HepG2 (cell line): ENCODE measurements around the gene CTBP1. TPM values are rescaled to one million over a fixed set of nuclear protein-coding genes. Genes with fewer than 3 reads are reported as not detected.

Source experiments
- ERF ChIP-seq: IDR thresholded peaks from 2 replicates; pipeline ENCODE4 v1.6.1; 2018; ENCODE audit warnings: missing biosample characterization, missing genetic modification reagents
- IRX3 ChIP-seq: sonication (generic); formaldehyde crosslinking; IDR thresholded peaks from 2 replicates; pipeline ENCODE4 v1.8.1; 2023; ENCODE audit warnings: mild to moderate bottlenecking, low read depth, missing genetic modification reagents, borderline replicate concordance
- PAF1 ChIP-seq: IDR thresholded peaks from 2 replicates; pipeline ENCODE4 v1.6.1; 2016; ENCODE audit warnings: missing genetic modification reagents, missing compliant biosample characterization
- PRDM10 ChIP-seq: sonication (generic); formaldehyde crosslinking; IDR thresholded peaks from 2 replicates; pipeline ENCODE4 v1.4.0; 2020; ENCODE audit warnings: low read depth, missing genetic modification reagents
- ZBTB14 ChIP-seq: sonication (generic); formaldehyde crosslinking; IDR thresholded peaks from 2 replicates; pipeline ENCODE4 v1.4.0; 2020; ENCODE audit warnings: missing genetic modification reagents
- ZNF280D ChIP-seq: sonication (generic); formaldehyde crosslinking; IDR thresholded peaks from 2 replicates; pipeline ENCODE4 v1.5.1; 2020; ENCODE audit warnings: mild to moderate bottlenecking, missing genetic modification reagents
- ZNF605 ChIP-seq: sonication (generic); formaldehyde crosslinking; IDR thresholded peaks from 2 replicates; pipeline ENCODE4 v1.8.0; 2022; ENCODE audit warnings: mild to moderate bottlenecking, missing genetic modification reagents
- ZNF670 ChIP-seq: sonication (generic); formaldehyde crosslinking; IDR thresholded peaks from 2 replicates; pipeline ENCODE4 v1.8.0; 2022; ENCODE audit warnings: mild to moderate bottlenecking, missing genetic modification reagents, borderline replicate concordance
- ZNF839 ChIP-seq: sonication (generic); formaldehyde crosslinking; IDR thresholded peaks from 2 replicates; pipeline ENCODE4 v1.4.0; 2020; ENCODE audit warnings: missing genetic modification reagents, mild to moderate bottlenecking, borderline replicate concordance
- polyA plus RNA-seq, 8 experiments: library from polyadenylated mRNA; depleted of rRNA in 3 of 8; stranded (reverse) in 7 of 8; unstranded in 1 of 8; fragments of >200 nt; fragmentation: Illumina TruSeq in 4 of 8; extraction: Trizol in 4 of 8; gene quantifications; 2 replicates each; pipeline versions ENCODE4 v1.2.1 to v1.2.3, GENCODE V29; 2011 to 2016; ENCODE audit warnings: low read depth in 4 of 8, missing spikeins in 1 of 8, mixed read lengths in 1 of 8; ENCODE audit not compliant: insufficient read depth in 1 of 8
- total RNA-seq, 5 experiments: library from RNA; depleted of rRNA; stranded (reverse); fragments of >200 nt; fragmentation: Illumina TruSeq; extraction: Trizol; gene quantifications; 2 replicates each; pipeline ENCODE4 v1.2.3, GENCODE V29; 2016; ENCODE audit warnings: low read depth in 1 of 5
- TF ChIP-seq, protein P1 (sequence below): sonication (generic); formaldehyde crosslinking; IDR thresholded peaks from 2 replicates; pipeline ENCODE4 v1.4.0; 2020; ENCODE audit warnings: missing genetic modification reagents, borderline replicate concordance
- TF ChIP-seq, protein P2 (sequence below): sonication (generic); formaldehyde crosslinking; IDR thresholded peaks from 2 replicates; pipeline ENCODE4 v1.5.0; 2020; ENCODE audit warnings: missing genetic modification reagents
- TF ChIP-seq, protein P3 (sequence below): IDR thresholded peaks from 2 replicates; pipeline ENCODE4 v1.6.1; 2016; ENCODE audit warnings: mild to moderate bottlenecking

Gene CTBP1
- total and polyA plus RNA-seq, 2 of the 13 experiments (the other 11 are each of a cell fraction or from before 2014, with no cell fraction given) = 78.5 to 112 TPM

DNA sequence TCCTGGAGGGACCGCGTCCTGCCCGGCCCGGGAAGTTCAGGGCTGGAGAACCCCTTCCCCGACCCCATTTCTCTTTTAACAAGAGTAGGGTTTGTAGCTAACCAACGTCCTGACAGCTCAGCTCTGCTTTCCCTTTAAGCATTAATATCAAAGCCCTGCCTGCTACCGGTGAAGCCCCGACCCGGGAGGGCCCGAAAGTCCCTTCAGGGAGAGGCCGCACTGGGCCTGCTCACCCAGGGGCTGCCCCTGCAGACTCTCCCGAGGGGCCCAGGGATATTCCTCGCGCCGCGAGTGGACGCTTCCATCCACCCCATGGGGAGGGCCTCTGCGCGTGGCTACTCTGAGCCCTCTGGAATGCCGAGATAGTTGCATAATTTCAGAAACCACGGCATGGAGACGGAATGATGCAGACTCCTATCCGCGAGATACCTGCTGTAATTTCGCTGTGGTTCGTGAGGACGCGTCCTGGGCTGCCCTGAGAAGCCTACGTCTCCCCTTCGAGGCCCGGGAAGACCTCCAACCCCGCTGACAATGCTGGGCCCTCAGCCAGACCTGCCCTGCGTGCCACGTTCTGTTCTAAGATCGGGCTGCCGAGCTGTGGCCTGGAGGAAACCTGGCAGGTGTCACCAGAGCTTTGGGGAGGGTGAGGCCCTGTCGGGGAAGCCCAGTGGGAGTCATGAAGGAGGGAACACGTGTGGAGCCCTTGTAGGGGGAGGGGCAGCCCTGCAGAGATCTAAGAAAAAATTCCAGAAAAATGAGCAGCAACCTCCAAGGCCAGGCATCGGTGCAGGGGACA is 999 bp upstream of the CTBP1 start (continued):
- TF ChIP-seq, protein P1, sequence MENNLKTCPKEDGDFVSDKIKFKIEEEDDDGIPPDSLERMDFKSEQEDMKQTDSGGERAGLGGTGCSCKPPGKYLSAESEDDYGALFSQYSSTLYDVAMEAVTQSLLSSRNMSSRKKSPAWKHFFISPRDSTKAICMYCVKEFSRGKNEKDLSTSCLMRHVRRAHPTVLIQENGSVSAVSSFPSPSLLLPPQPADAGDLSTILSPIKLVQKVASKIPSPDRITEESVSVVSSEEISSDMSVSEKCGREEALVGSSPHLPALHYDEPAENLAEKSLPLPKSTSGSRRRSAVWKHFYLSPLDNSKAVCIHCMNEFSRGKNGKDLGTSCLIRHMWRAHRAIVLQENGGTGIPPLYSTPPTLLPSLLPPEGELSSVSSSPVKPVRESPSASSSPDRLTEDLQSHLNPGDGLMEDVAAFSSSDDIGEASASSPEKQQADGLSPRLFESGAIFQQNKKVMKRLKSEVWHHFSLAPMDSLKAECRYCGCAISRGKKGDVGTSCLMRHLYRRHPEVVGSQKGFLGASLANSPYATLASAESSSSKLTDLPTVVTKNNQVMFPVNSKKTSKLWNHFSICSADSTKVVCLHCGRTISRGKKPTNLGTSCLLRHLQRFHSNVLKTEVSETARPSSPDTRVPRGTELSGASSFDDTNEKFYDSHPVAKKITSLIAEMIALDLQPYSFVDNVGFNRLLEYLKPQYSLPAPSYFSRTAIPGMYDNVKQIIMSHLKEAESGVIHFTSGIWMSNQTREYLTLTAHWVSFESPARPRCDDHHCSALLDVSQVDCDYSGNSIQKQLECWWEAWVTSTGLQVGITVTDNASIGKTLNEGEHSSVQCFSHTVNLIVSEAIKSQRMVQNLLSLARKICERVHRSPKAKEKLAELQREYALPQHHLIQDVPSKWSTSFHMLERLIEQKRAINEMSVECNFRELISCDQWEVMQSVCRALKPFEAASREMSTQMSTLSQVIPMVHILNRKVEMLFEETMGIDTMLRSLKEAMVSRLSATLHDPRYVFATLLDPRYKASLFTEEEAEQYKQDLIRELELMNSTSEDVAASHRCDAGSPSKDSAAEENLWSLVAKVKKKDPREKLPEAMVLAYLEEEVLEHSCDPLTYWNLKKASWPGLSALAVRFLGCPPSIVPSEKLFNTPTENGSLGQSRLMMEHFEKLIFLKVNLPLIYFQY = no peak
- TF ChIP-seq ERF (CRISPR knock-in tag) = peak; percentile 20; the same call in 1 of the 2 replicates
- TF ChIP-seq, protein P2, sequence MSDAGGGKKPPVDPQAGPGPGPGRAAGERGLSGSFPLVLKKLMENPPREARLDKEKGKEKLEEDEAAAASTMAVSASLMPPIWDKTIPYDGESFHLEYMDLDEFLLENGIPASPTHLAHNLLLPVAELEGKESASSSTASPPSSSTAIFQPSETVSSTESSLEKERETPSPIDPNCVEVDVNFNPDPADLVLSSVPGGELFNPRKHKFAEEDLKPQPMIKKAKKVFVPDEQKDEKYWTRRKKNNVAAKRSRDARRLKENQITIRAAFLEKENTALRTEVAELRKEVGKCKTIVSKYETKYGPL (CRISPR knock-in tag) = peak; percentile 79
- no peak for TF ChIP-seq PAF1 (CRISPR knock-in tag)
- peak; percentile 36 for TF ChIP-seq ZBTB14
- TF ChIP-seq ZNF605 (CRISPR knock-in tag) = peak; percentile 63; the same call in 1 of the 2 replicates
- TF ChIP-seq ZNF280D (CRISPR knock-in tag) = 0 out of 2 replicates have a peak, but pooled peaks have one; percentile 16
- no peak for TF ChIP-seq IRX3 (CRISPR knock-in tag)
- TF ChIP-seq, protein P3, sequence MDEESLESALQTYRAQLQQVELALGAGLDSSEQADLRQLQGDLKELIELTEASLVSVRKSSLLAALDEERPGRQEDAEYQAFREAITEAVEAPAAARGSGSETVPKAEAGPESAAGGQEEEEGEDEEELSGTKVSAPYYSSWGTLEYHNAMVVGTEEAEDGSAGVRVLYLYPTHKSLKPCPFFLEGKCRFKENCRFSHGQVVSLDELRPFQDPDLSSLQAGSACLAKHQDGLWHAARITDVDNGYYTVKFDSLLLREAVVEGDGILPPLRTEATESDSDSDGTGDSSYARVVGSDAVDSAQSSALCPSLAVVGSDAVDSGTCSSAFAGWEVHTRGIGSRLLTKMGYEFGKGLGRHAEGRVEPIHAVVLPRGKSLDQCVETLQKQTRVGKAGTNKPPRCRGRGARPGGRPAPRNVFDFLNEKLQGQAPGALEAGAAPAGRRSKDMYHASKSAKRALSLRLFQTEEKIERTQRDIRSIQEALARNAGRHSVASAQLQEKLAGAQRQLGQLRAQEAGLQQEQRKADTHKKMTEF = 0 out of 2 replicates have a peak, but pooled peaks have one; percentile 52
- 0 out of 2 replicates have a peak, but pooled peaks have one; percentile 5 for TF ChIP-seq ZNF839
- 0 out of 2 replicates have a peak, but pooled peaks have one; percentile 41 for TF ChIP-seq ZNF670 (CRISPR knock-in tag)
- TF ChIP-seq PRDM10 (CRISPR knock-in tag) = peak; percentile 95
